Stimulated activated CD8-positive, alpha-beta memory T cell treated with anti-CD3 and anti-CD28 coated beads, Interleukin-7, amount 100 ng/mL, for 24 hours (primary cell): ENCODE data around the gene PALLD.
"Not testable (repeated sequence)": the region's sequence is repeated elsewhere in the genome, so short reads cannot be mapped to it uniquely, and the experiment has no call there.

Experiments used
- DNase-seq: peaks from one replicate; pipeline ENCODE4 v3.0.0-alpha.2; 2020; ENCODE audit warnings: low read depth

The PALLD gene

GRCh38 chr4:168677063-168677462, 180.2 kb downstream of the PALLD start:
- DNase-seq, result no peak

GRCh38 chr4:168677879-168678278, 181.0 kb downstream of the PALLD start:
- DNase-seq, result no peak

GRCh38 chr4:168678751-168679366, 182.0 kb downstream of the PALLD start:
- no peak for DNase-seq

GRCh38 chr4:168679397-168679796, 182.5 kb downstream of the PALLD start:
- DNase-seq, result no peak

- DNase-seq, result no peak
These were observed 183.0 kb downstream of the PALLD start for GRCh38 chr4:168679819-168680218.

- no peak for DNase-seq
These were observed 186.1 kb downstream of the PALLD start for GRCh38 chr4:168682898-168683500.

DNA sequence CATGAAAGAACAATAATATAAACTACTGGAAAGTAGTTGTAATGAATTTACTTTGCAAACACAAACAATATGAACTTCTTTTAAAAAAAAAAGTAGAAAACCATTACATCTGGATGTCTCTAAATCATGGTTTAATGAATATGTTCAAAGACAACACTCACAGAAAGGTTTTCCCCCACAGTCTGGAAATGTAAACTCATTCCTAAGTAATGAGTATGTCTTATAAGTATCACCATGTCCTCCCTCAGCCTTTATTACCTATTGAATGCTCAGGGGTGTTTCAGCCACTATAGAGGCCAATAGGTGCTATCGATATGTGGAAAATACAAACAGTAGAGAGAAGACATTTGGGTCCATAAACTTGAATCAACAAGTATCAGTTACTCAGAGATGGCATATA, 186.7 kb downstream of the PALLD start:
- no peak for DNase-seq

DNA sequence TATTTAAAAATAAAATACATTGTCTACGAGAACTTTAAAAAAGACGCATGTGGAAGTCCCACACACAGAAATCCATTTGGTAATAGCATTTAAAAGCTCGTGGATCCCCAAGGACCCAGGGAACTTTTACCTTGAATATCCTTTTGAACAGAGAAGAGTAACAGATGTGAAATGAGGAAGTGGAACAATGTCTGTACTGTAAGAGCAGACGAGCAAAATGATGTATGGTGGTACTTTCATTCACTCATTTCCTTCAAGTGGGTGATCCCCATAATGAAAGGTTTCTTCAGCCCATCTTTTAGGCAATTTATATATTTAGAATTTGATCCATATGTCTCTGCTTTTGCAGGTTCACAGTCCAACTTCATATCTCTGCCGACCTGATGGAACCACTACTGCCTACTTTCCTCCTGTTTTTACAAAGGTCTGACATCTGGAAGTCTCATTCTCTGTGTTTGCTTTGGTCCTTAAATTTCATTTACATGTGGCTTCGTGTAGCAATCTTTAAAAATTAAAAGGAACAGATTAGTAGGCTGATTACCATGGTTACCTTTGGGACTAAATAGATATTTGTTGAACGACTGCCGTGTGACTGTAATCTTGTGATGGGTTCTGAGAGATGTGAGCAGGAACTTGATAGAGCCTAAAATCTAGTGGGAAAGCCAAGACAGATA, 188.4 kb downstream of the PALLD start:
- DNase-seq, result no peak

- no peak for DNase-seq
These were observed 191.7 kb downstream of the PALLD start for GRCh38 chr4:168688584-168688983.

DNA sequence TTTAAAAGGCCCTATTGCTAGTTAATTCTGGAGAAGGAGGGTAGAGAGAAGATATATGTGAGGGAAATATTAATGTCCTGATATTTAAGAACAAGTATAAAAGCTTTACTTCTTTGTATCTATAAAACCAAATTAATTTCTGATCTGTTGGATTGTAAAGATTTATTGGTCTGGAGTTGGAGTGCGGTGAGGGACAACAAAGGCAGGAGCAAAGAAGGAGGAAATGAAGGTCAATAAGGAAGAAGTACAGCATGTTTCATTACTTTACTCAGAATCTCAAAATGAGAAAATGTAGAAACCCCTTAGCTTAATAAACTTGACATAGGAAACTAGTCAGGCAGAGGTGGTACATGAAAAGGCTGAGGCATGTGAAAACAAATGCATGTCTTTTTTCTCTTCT, 192.9 kb downstream of the PALLD start:
- DNase-seq, result no peak

- no peak for DNase-seq
These were observed 193.3 kb downstream of the PALLD start for GRCh38 chr4:168690199-168690598.

DNA sequence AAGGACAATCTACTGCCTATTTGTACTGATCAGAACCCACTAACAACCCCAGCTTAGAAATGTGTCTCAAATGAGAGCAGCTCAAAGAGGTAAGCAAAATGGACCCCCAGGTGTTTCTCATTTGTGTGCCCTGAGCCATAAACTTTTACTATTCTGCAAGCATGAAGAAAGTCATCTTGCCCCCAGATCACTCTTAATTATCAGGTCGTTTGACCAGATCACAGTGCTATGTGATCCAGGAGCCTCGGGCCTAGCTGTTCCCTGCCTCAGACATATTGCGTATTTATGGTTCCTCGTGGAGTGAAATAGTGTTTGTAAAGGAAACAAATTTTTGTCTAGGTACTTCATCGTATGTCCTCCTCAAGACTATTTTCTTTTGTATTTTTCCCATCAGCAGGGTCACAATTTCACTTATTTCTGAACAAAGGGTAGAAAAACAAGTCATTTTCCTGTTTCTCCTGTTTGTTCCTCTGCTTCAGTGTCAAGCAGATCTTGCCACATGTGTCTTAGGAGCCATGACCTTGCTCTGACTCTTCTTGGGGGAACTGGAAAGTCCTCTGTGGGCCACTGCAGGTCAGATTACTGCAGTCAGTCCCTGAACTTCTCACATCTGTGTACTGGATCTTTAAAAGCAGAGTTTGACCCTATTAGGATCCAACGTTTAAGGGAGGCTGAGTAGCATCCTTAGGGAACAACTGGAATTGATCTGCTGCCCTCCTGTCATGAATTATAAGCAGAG, 194.9 kb downstream of the PALLD start:
- DNase-seq, result no peak

DNA sequence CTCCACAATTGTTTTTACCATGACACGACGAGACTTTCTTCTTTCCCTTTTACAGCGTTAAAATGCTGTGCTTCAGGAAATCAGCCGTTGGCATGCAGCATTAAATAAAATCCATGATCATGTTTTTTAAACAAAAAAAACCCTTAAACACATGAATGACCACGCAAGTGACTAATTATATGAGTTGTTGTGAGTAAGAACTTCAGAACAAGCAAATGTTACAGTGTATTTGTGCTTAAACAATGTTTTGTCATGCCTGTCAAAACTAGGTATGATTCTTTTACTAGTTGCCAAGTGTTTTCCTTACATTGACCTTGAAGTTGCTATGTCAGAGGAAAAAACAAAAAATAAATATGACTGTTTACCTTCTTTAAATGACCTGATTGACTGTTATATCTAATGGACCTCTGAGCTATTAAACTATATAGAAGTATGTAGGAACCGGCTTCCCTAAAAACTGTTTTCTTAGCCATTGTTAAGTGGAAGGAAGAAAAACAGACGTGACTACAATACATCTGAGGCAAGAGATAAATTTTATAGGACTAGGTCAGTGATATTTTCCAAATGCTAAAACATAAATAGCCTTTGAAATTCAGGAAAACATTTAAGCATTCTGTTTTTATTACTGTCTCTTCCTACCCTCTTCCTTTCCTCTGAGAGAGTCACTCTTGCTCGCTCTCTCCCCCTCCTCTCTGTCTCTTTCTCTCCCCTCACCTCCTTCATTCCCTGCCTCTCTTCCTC, 197.1 kb downstream of the PALLD start:
- DNase-seq, result no peak

DNA sequence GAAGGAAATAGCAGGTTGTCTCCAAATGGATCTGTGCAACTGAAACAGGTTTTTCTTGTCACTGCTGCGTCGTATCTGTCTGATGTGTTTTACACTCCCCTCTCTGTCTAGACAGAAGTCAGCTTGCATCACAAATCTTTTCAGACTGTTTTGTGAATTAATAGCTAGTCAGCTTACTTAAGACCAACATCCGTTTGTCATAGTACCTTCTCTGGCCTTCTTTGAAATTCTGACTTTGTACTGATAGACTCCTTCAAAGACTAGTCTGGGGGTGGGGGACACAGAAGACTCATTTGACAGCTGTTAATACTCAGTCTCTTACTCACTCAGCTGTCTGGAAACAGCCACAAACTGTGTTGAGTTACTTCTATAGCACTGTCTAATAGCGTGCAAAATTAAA, 197.8 kb downstream of the PALLD start:
- DNase-seq, result no peak

DNA sequence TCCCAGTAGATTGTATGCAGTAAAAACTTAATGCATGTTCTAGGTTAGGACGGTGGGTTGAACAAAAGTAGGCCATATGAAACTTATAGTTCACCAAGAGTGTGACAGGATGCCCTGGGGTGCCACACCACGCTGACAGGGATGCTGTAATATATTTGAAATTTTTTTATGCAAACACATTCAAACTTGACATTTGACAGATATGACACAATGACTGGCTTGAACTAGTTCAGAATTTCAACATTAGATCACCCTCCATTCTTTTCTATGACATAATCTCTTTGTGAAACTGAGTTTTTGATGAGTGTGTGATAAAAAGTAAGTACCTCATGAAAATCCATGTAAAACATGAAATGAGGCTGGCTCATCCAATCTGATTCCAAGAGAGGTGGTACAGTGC, 198.4 kb downstream of the PALLD start:
- no peak for DNase-seq

DNA sequence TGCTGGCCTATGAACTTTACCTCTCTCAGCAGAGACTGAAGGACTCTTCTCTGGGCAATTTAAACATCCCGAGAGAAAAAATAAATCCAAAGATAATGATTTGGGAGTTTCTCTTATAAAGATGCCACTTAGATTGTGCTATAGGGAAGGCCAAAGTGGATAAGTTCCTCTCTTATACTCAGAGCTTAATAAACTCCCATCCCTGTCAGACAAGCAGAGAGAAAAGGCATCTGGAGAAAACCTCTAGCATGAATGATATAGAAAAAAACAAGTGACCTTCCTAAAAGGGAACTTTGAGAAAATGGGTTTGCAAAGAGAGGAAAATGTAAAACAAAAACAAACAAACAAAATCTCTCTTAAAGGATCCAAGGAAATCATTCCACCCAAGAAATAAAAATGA, 199.4 kb downstream of the PALLD start:
- no peak for DNase-seq

GRCh38 chr4:168696826-168697225, 200.0 kb downstream of the PALLD start:
- no peak for DNase-seq

DNA sequence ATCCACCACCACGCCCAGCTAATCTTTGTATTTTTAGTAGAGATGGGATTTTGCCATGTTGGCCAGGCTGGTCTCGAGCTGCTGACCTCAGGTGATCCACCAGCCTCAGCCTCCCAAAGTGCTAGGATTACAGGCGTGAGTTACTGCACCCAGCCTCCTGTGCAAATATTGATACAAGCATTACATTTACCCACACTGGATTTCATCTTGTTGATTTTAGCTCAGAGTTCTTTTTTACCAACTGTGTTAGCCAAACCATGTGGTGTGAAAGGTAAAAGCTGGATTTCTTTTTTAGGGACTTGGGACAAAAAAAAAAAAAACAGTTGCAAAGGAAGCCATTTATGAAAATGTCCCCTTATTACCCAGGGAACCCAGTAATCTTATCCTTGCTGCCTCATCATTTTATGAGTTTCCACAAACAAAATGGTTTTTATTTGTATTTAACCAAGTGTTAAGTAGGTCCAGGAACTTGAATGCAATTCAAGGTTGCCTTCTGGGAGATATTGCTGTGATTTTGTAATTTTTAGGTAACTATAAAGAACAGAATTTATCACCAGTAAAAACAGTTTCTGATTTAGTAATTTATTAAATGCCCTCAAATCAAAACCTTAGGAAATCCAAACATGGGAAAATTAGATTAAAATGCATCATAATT, 202.5 kb downstream of the PALLD start:
- no peak for DNase-seq

- no peak for DNase-seq
These were observed 204.2 kb downstream of the PALLD start for GRCh38 chr4:168701061-168701460.

- not testable (repeated sequence) for DNase-seq
These were observed 205.8 kb downstream of the PALLD start for GRCh38 chr4:168702581-168703087.

DNA sequence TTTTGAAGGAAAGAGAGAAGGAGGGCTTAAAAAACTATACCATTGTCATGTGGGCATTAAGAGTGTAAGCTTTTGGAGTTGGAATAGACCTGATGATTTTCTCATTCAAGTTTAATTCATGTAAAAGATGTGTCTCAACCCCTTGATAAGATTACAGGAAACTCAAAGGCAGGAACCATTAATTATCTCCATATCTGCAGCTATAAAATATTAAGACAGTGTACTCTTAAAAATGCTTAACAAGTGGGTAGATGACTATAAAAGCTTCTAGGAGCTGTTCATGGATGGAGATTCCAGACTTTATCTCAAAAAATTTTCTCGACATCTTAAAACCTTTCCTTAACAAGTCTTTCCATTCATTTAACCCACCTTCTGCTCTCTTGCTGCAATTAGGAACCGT, 208.3 kb downstream of the PALLD start:
- DNase-seq, result no peak

DNA sequence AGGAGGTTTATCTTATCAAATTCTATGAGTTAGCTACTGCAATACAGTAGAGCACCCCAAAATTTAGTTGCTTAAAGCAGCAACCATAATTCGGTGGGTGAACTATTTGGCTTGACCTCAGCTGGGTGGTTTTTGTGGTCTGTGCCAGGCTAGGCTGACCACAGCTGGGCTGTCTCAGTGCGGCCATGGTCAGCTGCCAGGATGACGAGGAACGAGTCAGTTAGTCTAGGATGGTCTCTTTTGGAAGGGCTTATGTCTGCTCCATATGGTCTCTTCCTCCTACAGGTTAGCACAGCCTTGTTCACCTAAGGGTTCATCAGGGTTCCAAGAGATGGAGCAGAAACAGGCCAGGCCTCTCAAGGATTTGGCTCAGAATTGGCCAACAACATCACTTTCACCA, 210.4 kb downstream of the PALLD start:
- DNase-seq, result no peak
